Gastrocnemius medialis (tissue), 4 donors: Measurements from ENCODE around the gene NFIC.

Experiments
- CTCF ChIP-seq, 5 experiments: fragments of 450-650 bp in 3 of 5; fragments of 200-600 bp in 2 of 5; sonication (generic) in 2 of 5; IDR thresholded peaks in 4 of 5; conservative IDR thresholded peaks in 1 of 5; 1 replicate in 4 of 5; 2 replicates in 1 of 5; pipeline ENCODE4 v1.5.1; 2016 to 2019; ENCODE audit warnings: antibody characterized with exemption in 5 of 5, mild to moderate bottlenecking in 3 of 5, moderate library complexity in 3 of 5
- POLR2A ChIP-seq, 2 donors: fragments of 450-650 bp; IDR thresholded peaks; one replicate each; pipeline ENCODE4 v1.6.1; 2017; ENCODE audit warnings: antibody characterized with exemption in 2 of 2, mild to moderate bottlenecking in 2 of 2, moderate library complexity in 2 of 2

GRCh38 chr19:3499738-3500428 is 133.5 kb downstream of the NFIC start:
- TF ChIP-seq CTCF (IDR thresholded peaks at IDR 0.05 in 4 of 5, conservative IDR thresholded peaks at IDR 0.05 in 1 of 5) (no peak), POLR2A (IDR thresholded peaks at IDR 0.05) (no peak)
